GM12874 (cell line): ENCODE results near the gene SNX4.

ENCODE experiments used
- TF ChIP-seq, protein P1 (sequence below): IDR thresholded peaks from 2 replicates; pipeline ENCODE4 v1.5.1; 2011; ENCODE audit warnings: low read depth, mild to moderate bottlenecking, control low read depth, low read length, moderate library complexity; ENCODE audit not compliant: insufficient read depth

SNX4 gene

DNA sequence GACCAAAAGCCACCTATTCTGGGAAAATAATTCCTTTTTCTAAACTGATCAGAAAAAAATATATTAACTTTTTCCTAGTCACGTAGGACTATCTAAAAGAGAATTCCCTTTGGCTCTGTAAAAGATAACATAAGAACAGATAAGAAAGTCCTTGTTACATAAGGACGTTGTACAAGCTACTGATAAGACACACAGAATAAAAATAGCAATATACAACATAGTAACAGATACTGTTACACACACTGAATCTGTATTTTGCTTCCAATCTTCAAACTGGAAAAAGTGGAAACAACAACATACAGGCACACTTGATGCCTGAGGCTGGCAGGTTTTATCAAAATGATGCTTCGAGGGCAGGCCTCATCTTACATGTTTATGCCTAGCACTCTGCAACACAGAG is 59.8 kb downstream of the SNX4 start:
- TF ChIP-seq, protein P1, sequence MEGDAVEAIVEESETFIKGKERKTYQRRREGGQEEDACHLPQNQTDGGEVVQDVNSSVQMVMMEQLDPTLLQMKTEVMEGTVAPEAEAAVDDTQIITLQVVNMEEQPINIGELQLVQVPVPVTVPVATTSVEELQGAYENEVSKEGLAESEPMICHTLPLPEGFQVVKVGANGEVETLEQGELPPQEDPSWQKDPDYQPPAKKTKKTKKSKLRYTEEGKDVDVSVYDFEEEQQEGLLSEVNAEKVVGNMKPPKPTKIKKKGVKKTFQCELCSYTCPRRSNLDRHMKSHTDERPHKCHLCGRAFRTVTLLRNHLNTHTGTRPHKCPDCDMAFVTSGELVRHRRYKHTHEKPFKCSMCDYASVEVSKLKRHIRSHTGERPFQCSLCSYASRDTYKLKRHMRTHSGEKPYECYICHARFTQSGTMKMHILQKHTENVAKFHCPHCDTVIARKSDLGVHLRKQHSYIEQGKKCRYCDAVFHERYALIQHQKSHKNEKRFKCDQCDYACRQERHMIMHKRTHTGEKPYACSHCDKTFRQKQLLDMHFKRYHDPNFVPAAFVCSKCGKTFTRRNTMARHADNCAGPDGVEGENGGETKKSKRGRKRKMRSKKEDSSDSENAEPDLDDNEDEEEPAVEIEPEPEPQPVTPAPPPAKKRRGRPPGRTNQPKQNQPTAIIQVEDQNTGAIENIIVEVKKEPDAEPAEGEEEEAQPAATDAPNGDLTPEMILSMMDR, result no peak

GRCh38 chr3:125443923-125444322 is 76.1 kb downstream of the SNX4 start:
- TF ChIP-seq, protein P1, result no peak

DNA sequence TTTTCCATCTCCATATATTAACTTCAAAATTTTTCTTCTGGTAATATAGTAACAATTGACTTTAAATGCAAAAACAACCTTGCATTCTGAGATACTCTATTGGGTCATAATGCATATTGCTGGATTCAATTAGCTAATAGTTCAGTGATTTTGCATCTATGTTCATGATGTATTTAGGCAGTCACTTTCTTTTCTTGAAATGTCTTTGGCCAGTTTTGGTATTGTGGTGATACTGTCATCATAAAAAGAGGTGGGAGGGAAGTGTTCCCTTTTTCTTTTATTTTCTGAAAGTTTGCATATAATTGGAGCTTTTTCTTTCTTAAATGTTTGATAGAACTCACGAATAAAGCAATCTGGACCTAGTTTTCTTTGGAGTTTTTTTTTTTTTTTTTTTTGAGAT is 77.5 kb downstream of the SNX4 start:
- TF ChIP-seq, protein P1, result no peak

GRCh38 chr3:125440970-125441369 is 79.0 kb downstream of the SNX4 start:
- TF ChIP-seq, protein P1, result no peak

GRCh38 chr3:125440559-125440955 is 79.4 kb downstream of the SNX4 start:
- TF ChIP-seq, protein P1, result no peak

DNA sequence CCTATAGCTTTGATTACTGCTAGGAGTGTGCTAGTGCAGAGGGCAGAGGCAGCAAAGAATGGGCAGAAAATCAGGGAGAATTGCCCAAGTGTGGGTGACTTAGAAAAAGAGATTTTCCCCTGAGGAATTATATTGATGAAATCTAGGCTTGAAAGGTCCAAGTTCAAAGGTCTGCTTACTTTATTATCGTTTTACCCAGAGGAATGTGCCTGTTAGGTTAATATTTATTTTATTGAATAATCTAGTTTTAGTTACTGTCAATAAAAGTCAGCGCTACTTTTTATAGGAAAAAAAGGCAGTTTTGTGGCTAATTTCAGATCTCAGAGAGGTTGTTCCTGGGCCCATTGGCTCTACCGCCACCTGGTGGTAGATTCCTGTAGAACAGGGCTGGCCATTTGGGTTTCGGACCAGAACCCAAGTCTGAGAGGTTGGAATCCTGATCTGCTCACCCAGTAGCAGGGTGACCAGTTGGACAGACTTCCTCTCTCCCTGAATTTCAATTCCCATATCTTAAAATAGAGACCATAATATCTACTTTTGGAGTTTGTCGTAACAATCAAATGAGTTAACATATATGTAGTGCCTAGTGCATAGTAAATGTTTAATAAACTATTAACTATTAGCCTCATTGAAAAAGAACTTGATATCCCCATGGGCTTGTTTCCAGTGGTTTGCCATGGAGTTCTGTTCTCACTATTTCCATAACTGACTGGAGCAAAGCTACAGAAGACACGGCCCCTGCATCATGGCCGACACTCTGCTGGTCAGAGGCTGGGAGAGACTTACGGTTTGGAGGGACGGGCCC is 82.2 kb downstream of the SNX4 start:
- TF ChIP-seq, protein P1, result peak; percentile 86

DNA sequence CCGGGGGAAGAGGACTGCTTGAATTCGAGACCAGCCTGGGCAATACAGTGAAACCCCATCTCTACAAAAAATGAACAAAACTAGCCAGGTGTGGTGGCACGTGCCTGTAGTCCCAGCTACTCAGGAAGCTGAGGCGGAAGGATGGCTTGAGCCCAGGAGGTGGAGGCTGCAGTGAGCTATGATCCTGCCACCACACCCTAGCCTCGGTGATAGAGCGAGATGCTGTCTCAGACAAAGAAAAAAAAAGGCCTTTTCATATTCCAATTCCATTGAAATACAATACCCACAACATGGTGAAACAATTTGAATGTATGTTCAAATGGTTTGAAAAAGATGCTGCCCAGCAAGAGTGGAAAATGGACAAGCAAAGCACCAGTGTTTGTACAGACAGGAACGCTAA is 83.1 kb downstream of the SNX4 start:
- TF ChIP-seq, protein P1, result no peak
